Adrenal gland (tissue), 12 donors: ENCODE data around the gene BMAL1. TPM values are rescaled to one million over a fixed set of nuclear protein-coding genes. Genes with fewer than 3 reads are reported as not detected.

Experiments
- DNase-seq, 7 donors: peaks; one replicate each; pipeline ENCODE4 v3.0.0-alpha.2; 2019 to 2020
- H3K27ac ChIP-seq, 5 donors: fragments of 200-600 bp; sonication (generic) in 4 of 5; 1 replicate in 3 of 5; 2 replicates in 2 of 5; pipeline versions ENCODE4 v1.5.1 to v1.8.0; 2016 to 2020; ENCODE audit warnings: mild to moderate bottlenecking in 1 of 5
- H3K27me3 ChIP-seq: fragments of 200-600 bp; 2 replicates; pipeline ENCODE4 v1.8.0; 2021
- H3K36me3 ChIP-seq, 2 donors: fragments of 200-600 bp; replicated peaks in 1 of 2; 1 replicate in 1 of 2; 2 replicates in 1 of 2; pipeline versions ENCODE4 v1.5.1 to v1.8.0; 2018 to 2022
- H3K4me1 ChIP-seq, 2 donors: fragments of 200-600 bp; replicated peaks in 1 of 2; 1 replicate in 1 of 2; 2 replicates in 1 of 2; pipeline versions ENCODE4 v1.5.1 to v1.8.0; 2018 to 2021
- H3K4me3 ChIP-seq, 4 donors: fragments of 200-600 bp; sonication (generic) in 3 of 4; one replicate each; pipeline ENCODE4 v1.5.1; 2016 to 2018
- H3K9me3 ChIP-seq, 3 donors: fragments of 200-600 bp; sonication (generic) in 1 of 3; replicated peaks in 1 of 3; 1 replicate in 2 of 3; 2 replicates in 1 of 3; pipeline versions ENCODE4 v1.5.1 to v1.8.0; 2016 to 2021
- POLR2A ChIP-seq, 2 donors: fragments of 450-650 bp; IDR thresholded peaks; one replicate each; pipeline ENCODE4 v1.6.1; 2017; ENCODE audit warnings: antibody characterized with exemption in 2 of 2, mild to moderate bottlenecking in 2 of 2, moderate library complexity in 1 of 2
- WGBS, 4 donors: extraction: QIAGEN DNeasy Blood & Tissue Kit in 2 of 4; methylation state at CpG; one replicate each; pipeline versions ENCODE4 v1.1.5 to v1.1.7; 2013 to 2017; 5-methylcytosine and 5-hydroxymethylcytosine counted together
- intact Hi-C, 2 donors: fragments of 100-400 bp; cut with DNase I; formaldehyde crosslinking; loops; one replicate each; pipeline versions ENCODE4 v1.14.1 to v1.15.0; 2022 to 2023
- polyA plus RNA-seq, 3 donors: library from polyadenylated mRNA; stranded (reverse); fragments of 200-250 nt in 2 of 3; fragments of 350-450 nt in 1 of 3; fragmentation: Illumina TruSeq in 1 of 3; extraction: RNeasy Lipid Tissue Mini Kit (QIAGEN cat#74804) in 1 of 3; gene quantifications; one replicate each; pipeline ENCODE4 v1.2.3, GENCODE V29; 2013 to 2014
- total RNA-seq, 9 donors: library from RNA; depleted of rRNA in 4 of 9; stranded (reverse); fragments of >200 nt in 4 of 9; fragments of 120-200 nt in 1 of 9; fragmentation: NEBNext Ultra II Directional in 1 of 9; extraction: Animal tissue kit (Norgen Biotek cat#: 25700) in 1 of 9; gene quantifications; one replicate each; pipeline versions ENCODE4 v1.1.0 to v1.2.4, GENCODE V29; 2013 to 2023
- TF ChIP-seq, protein P1 (sequence below), 6 experiments: fragments of 450-650 bp in 4 of 6; fragments of 200-600 bp in 2 of 6; sonication (generic) in 1 of 6; IDR thresholded peaks; 1 replicate in 5 of 6; 2 replicates in 1 of 6; pipeline versions ENCODE4 v1.5.1 to v1.8.0; 2016 to 2021; ENCODE audit warnings: antibody characterized with exemption in 6 of 6, mild to moderate bottlenecking in 2 of 6, moderate library complexity in 1 of 6
- donor health status: healthy with polysubstance abuse.
- donor health status: Bipolar disorder and iron deficiency.
- donor health status: DM: yes; HTN: yes; CAD: no.
- donor health status: DM: no; HTN: no; CAD: no.
- donor health status: DM: no; HTN: no; CAD: no.
- donor health status: DM: yes; HTN: yes; CAD: no.

BMAL1 gene
- total and polyA plus RNA-seq, 12 donors: 13.9 to 80.3 (median 34.3) TPM

DNA sequence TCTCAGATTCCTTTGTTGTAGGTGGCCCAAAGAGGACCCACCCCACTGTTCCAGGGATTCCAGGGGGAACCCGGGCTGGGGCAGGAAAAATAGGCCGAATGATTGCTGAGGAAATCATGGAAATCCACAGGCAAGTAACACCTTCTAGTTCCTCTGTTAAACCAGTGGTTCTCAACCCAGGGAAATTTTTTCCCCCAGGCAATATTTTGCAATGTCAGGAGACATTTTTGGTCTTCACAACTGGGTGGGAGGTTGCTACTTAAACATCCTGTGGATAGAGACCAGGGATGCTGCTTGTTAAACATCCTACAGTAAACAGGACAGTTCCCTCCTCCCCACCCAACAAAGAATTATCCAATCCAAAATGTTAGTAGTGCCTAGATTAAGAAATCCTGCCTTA, 100.7 kb downstream of the BMAL1 start:
- 90 to 100% (median 96%) methylated on average over 2 of the region's 2 CpGs for WGBS, 4 donors
- intact Hi-C loops: no loop called here
- H3K27me3 ChIP-seq: no peaks in the 10 kb centered on the region
- peaks cover 0 to 88% of the 10 kb centered on the region in 2 donors for H3K36me3 ChIP-seq
- no peak for DNase-seq
- H3K4me3 ChIP-seq: no peak overlapping the region
- no peak overlapping the region for H3K27ac ChIP-seq
- no peak for TF ChIP-seq POLR2A (IDR thresholded peaks at IDR 0.05)
- TF ChIP-seq, protein P1, sequence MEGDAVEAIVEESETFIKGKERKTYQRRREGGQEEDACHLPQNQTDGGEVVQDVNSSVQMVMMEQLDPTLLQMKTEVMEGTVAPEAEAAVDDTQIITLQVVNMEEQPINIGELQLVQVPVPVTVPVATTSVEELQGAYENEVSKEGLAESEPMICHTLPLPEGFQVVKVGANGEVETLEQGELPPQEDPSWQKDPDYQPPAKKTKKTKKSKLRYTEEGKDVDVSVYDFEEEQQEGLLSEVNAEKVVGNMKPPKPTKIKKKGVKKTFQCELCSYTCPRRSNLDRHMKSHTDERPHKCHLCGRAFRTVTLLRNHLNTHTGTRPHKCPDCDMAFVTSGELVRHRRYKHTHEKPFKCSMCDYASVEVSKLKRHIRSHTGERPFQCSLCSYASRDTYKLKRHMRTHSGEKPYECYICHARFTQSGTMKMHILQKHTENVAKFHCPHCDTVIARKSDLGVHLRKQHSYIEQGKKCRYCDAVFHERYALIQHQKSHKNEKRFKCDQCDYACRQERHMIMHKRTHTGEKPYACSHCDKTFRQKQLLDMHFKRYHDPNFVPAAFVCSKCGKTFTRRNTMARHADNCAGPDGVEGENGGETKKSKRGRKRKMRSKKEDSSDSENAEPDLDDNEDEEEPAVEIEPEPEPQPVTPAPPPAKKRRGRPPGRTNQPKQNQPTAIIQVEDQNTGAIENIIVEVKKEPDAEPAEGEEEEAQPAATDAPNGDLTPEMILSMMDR (IDR thresholded peaks at IDR 0.05): no peak
- H3K9me3 ChIP-seq: no peaks in the 10 kb centered on the region
- H3K4me1 ChIP-seq: no peaks in the 10 kb centered on the region

DNA sequence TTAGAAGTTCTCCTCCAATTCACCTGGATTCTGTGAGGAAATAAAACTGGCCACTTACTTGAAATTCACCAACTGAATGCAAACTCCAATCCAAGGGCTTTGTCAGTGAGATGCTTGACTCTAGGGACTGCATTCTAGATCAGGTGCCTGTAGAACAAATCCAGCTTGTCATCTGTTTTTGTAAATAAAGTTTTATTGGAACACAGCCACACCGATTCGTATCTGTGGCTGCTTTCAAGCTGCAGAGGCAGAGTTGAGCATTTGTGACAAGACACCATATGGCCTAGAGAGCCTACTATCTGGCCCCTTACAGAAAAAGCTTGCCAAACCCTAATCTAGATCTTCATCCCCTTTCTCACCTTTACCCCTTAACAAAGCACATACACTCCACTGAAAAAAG, 103.1 kb downstream of the BMAL1 start:
- DNase-seq: no peak
- Histone ChIP-seq H3K27ac (no peak overlapping the region), H3K4me3 (no peak overlapping the region), H3K4me1 (no peaks in the 10 kb centered on the region), H3K9me3 (no peaks in the 10 kb centered on the region), H3K36me3 (peaks cover 0 to 76% of the 10 kb centered on the region in 2 donors), H3K27me3 (no peaks in the 10 kb centered on the region)
- TF ChIP-seq, protein P1 (IDR thresholded peaks at IDR 0.05): no peak
- no peak for TF ChIP-seq POLR2A (IDR thresholded peaks at IDR 0.05)
- WGBS, 4 donors: 95 to 97% (median 97%) methylated on average over 2 of the region's 2 CpGs
- intact Hi-C loops: no loop called here

DNA sequence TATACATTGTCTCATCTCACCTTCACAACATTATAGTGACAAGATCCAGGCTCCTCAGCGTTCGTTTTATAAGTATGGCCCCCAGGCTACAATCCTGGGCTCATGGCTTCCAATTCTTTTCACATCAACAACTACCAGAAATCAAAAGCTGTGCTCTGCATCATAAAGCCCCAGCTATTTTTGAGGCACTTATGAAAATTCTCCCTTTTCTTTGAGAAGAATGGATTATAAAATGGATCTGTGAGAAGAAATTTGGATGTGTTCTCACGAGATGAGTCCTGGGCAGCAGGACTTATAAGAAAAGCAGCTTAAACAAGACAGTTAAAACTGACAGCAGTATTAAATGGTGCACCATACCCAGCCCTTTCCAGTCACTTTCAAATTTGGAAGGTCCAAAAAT, 105.2 kb downstream of the BMAL1 start:
- H3K9me3 ChIP-seq: no peaks in the 10 kb centered on the region
- H3K4me3 ChIP-seq: no peak overlapping the region
- DNase-seq: no peak
- H3K27ac ChIP-seq: no peak overlapping the region
- WGBS, 4 donors: 87 to 94% (median 90%) methylated on average over 3 of the region's 3 CpGs
- TF ChIP-seq POLR2A (IDR thresholded peaks at IDR 0.05): no peak
- TF ChIP-seq, protein P1 (IDR thresholded peaks at IDR 0.05): no peak
- H3K4me1 ChIP-seq: no peaks in the 10 kb centered on the region
- peaks cover 0 to 73% of the 10 kb centered on the region in 2 donors for H3K36me3 ChIP-seq
- H3K27me3 ChIP-seq: no peaks in the 10 kb centered on the region
- intact Hi-C loops: no loop called here

DNA sequence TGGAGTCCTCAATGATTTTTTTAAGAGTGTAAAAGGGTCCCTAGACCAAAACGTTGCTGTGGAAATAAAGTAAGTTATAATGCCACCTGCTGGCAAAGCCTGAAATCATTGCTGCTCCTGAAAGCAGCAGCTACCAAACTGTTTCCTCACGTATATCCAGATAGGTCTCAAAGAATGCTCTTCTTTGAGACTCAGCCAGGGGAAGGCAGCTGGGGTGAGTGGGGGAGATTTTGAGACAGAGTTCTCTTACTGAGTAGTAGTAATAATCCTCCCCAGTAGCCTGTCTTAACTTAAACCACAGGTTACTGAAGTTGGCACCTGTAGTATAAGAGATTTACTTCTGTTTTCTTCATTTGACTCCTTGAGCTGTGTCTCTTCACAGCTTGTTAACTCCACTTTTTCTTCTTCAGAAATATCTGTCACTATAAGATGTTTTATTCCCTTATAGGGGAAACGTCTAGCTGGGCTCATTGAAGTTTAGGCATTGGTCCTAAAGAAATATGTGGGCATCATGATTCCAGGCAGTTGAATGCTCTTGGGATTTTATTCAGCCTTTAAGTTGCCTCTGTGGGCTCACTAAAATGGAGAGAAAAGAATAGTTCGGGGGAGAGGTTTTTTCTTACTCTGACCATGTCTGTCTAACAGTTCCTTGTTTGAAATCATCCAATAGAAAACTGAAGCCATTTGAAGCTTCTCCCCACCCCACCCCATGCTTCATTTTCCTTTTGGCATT, 107.5 kb downstream of the BMAL1 start:
- Histone ChIP-seq H3K27ac (no peak overlapping the region), H3K27me3 (no peaks in the 10 kb centered on the region), H3K4me1 (no peaks in the 10 kb centered on the region), H3K36me3 (peaks cover 0 to 71% of the 10 kb centered on the region in 2 donors), H3K9me3 (no peaks in the 10 kb centered on the region), H3K4me3 (no peak overlapping the region)
- intact Hi-C loops: no loop called here
- peak in 4 of 7 donors; percentile 17 to 48 (median 35) for DNase-seq
- TF ChIP-seq, protein P1 (IDR thresholded peaks at IDR 0.05): peak; percentile 27 to 58 (median 42)
- no peak for TF ChIP-seq POLR2A (IDR thresholded peaks at IDR 0.05)
- 32 to 43% (median 37%) methylated on average over 4 of the region's 4 CpGs for WGBS, 4 donors
